Measurements from ENCODE around the gene PRR15L.
"Not testable (repeated sequence)": the region's sequence is repeated elsewhere in the genome, so short reads cannot be mapped to it uniquely, and the experiment has no call there.

PRR15L gene

DNA sequence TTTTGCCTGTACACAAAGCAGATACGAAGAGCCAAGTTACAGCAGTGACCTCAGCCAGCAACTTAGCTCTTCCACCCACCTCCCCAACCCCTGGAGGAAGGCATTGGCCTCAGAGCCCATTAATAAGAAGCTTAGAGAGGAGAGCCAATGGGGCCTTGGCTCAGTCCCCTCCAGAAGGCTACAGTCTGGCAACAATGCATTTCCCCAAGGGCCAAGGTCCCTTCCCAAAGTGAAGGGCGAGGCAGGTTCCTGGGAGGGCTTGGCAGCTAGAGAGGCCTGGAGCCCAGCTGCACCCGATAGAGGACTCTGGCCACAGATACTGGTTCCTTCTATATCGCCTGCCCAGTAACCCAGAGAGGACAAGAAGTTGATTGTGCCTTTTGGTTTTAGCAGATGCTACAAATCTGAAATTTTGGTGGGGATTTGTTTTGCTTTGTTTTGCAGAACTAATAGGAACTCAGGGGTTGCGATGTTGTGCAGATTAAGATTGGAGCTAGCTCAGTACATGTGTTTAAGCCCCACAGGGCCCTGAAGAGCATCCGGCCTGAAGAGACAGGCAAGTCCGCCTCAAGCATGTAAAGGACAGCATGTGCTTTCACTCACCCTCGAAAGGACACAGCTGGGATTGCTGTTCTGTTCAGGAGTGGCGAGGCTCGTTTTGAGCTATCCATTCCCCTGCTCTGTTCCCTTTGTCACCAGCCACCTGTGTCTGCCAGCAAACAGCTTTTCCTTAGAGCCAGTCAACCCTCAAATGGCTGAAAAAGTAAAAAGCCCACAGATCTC lies 28.3 kb downstream of the PRR15L start:
- DNase-seq = no peak

DNA sequence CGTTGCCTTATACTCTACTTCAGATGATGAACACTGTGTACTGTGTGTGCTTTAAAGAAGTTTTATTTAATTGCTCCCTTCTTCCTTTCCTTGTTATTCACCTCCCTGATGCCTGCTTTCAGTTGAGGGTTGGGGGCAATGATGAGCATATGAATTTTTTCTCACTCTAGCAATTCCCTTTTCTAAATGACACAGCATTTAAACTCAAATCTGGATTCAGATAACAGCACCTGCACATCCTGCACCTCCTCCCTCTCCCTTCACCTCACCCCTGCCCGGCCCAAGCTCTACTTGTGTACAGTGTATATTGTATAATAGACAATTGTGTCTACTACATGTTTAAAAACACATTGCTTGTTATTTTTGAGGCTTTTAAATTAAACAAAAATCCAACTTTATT lies 29.3 kb downstream of the PRR15L start:
- DNase-seq = no peak

DNA sequence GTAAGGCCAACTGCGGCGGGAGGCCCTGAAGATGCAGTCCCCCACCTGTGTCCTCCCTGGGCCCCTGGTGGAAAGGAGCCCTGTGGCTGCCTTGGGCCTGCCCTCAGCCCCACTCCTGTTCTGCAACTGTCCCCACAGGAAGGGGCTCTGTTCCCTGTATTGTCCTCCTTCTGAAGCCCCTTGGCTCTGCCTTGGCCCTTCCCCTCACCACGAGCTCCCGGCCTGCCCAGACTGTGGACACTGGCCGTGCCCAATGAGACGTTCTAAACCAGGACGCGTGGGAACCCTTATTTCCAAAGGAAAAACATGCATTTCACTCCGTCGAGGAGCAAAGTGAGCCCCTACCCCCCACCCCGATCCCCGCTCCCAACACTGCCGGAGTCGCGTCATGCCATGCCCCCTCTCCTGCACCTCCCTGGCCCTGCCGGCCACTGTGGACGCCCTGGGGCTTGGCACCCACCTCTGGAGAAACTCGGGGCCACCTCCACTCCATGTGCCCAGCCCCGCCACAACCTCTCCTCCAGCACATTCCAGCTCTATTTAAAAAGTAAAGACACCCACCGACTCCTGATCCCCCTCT lies 29.8 kb downstream of the PRR15L start:
- no peak for DNase-seq

DNA sequence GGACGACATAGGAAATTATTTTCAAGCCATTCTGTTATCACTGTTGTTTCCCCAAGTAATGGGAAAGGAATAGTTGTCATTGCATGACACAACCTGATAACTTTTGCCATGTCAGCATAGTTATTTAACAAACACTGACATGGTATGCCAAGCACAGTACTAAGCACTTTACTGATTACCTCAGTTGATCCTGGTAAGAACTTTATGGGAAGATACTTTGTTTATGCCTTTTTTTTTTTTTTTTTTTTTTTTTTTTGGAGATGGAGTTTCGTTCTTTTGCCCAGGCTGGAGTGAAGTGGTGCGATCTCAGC lies 32.0 kb downstream of the PRR15L start:
- DNase-seq = no peak

DNA sequence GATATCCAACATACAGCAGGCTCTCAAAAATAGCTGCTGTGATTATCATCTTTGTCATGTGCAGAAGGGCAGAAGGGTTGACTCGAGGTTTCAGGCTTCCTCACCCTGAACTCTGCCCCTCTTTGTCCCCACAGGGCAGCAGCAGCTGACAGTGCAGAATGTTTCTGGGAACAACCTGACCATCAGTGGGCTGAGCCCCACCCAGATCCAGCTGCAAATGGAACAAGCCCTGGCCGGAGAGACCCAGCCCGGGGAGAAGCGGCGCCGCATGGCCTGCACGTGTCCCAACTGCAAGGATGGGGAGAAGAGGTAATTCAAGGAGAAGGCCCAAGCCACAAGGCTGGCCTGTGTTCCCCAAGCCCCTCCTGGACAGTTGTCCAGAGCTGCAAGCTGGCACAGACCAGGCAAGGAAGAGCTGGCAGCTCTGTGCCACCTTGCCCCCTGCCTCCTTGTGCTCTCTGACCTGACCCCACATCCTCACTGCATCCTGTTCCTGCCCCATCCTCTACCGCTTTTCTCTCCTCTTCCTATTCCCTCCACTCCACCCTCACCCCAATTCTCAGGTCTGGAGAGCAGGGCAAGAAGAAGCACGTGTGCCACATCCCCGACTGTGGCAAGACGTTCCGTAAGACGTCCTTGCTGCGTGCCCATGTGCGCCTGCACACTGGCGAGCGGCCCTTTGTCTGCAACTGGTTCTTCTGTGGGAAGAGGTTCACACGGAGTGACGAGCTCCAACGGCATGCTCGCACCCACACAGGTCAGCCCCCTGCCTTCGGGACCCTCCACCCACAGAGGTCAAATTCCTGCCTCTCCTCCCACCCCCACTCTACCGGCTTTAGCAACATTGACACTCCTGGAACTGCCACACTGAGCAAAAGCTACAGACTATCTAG lies 32.7 kb downstream of the PRR15L start:
- no peak for DNase-seq

DNA sequence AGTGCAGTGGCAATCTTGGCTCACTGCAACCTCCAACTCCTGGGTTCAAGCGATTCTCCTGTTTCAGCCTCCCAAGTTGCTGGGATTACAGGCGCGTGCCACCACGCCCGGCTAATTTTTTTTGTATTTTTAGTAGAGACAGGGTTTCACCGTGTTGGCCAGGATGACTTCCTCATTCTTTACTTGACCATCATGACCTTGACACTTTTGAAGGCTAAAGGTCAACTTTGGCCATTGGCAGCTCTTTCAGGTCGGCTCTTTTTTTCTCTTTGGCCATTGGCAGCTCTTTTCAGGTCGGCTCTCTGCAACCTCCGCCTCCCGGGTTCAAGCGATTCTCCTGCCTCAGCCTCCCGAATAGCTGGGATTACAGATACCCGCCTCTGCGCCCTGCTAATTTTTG lies 37.8 kb downstream of the PRR15L start:
- DNase-seq = not testable (repeated sequence)

DNA sequence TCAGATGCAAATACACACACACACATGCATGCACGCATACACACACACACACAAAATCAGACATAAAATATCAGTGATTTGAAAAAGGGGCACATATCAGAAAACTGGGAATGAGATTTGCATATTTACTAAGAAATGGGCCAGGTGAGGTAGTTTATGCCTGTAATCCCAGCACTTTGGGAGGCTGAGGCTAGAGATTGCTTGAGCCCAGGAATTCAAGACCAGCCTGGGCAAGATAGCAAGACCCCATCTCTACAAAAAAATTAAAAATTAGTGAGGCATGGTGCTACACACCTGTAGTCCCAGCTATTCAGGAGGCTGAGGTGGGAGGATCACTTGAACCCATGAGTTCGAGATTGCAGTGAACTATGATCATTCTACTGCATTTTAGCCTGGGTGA lies 38.7 kb downstream of the PRR15L start:
- no peak for DNase-seq

DNA sequence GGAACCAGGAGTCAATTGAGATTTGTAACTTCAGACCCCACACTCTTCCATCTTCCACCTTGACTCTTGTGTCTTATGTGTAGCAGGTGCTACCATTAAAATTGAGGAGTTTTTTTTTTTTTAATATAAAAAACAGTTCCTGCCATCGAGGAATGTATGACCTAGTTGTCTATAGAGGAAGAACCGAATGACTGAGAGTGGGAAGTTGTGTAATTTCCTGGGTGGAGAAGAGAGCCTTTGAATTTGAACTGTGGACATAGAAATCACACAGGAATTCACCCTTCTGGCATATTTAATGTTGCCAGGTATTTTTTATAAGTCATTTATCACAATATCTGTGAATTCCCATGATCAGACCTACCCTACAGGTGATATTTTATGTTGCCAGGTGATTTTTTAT lies 39.7 kb downstream of the PRR15L start:
- no peak for DNase-seq

DNA sequence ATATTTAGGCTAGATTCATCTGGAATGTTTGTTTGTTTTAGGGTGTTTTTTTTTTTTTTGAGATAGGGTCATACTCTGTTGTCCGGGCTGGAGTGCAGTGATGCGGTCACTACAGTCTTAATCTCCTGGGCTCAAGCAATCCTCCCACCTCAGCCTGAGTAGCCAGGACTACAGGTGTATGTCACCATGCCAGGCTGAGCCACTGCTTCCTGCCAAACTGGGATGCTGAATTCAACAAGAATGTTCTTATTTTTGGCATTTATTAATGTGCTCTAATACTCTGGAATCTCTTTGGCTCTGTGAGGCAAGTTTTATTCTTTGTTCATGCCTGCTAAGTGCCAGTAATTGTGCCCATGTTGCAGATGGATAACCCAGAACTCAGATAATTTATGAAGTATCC lies 40.1 kb downstream of the PRR15L start:
- DNase-seq = no peak

DNA sequence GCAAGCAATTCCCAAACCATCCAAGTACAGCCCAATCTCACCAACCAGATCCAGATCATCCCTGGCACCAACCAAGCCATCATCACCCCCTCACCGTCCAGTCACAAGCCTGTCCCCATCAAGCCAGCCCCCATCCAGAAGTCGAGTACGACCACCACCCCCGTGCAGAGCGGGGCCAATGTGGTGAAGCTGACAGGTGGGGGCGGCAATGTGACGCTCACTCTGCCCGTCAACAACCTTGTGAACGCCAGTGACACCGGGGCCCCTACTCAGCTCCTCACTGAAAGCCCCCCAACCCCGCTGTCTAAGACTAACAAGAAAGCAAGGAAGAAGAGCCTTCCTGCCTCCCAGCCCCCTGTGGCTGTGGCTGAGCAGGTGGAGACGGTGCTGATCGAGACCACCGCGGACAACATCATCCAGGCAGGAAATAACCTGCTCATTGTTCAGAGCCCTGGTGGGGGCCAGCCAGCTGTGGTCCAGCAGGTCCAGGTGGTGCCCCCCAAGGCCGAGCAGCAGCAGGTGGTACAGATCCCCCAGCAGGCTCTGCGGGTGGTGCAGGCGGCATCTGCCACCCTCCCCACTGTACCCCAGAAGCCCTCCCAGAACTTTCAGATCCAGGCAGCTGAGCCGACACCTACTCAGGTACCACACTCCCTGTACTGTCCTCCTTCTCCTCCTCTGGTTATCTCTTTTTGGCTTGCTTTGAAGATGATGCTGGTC lies 41.0 kb downstream of the PRR15L start:
- no peak for DNase-seq

DNA sequence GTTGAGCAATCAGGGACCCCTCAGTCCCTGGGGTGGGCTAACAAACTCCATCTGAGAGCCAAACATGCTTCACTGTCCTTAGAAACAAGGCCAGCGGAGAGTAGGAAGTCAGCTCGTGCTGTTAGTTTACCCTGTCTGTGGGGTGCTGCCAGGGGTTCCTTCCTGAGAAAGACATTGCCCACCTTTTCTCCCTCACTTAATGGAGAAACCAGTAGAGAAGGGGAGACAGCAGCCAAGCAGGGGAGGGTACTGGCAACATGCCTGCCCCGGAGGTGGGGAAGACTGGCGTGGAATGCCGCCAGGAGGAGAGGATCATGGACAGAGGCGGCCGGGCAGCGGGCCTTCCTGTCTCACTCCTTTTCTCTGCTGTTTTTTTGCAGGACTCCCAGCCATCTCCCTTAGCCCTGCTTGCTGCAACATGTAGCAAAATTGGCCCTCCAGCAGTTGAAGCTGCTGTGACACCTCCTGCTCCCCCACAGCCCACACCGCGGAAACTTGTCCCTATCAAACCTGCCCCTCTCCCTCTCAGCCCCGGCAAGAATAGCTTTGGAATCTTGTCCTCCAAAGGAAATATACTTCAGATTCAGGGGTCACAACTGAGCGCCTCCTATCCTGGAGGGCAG lies 41.8 kb downstream of the PRR15L start:
- DNase-seq = no peak

DNA sequence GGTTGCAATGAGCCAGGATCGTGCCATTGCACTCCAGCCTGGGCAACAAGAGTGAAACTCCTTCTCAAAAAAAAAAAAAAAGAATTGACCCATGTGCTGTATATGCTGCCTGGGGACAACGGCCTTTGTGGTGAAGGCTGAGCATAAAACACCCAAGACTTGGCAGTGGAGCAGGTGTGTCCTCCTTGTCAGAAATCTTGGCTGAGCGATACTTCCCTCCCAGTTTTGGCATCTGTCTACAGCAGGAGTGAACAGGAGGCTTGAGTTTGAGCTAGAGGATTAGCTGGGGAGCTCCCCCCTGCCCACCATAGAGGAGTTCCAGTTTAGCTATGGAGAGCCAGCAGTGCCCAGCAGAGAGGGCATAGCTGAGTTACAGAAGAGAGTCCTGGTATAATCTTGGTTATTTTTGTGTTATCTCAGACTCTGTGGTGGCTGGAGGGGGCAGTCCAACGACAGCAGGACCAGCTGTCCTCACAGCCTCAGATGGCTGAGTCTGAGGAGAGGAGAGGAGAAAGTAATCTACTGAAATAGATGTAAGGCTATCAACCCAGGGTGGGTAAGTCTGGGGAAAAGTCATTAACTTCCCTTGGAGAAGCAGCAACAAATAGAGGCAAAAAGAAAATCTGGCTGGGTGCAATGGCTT lies 43.3 kb downstream of the PRR15L start:
- no peak for DNase-seq

DNA sequence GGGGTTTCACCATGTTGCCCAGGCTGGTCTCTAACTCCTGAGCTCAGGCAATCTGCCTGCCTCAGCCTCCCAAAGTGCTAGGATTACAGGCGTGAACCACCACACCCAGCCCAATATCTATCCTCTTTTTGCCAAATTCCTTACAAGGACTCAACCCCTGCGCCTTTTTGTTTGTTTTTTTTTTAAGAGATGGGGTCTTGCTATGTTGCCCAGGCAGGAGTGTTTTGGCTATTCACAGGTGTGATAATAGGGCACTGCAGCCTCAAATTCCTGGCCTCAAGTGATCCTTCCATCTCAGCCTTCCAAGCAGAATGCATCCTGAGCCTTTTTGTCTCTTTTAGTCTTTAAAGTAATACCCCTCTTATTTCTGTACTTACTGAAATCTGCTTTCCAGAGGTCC lies 44.6 kb downstream of the PRR15L start:
- no peak for DNase-seq

DNA sequence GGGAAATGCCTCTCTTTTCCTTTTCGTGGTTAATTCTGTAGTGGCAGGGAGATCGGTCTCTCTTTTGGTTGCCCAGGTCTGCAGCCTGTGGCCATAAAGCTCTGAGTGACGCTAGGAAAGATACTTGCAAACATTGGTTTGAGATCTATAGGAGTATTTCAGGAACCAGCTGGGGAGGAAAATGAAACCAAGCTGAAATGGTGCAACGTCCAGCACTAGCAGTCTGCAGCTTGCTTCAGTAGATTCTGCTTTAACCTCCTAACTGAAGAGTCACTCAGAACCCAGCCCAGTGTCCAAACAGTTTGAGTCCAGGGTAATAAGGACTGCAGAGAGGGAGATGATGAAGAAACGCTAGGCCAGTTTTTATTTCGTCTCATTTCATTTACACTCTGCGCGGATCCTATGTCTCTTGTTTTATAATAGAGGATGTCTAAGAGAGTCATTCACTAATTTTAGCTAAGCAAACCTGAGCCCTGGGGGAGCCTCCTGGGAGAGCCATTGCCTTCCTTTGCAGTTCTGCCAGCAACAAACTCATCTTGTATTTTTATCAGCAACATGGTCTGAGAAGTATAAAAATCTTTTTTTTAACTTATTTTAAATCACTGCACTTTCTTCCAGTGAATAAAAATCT lies 49.6 kb downstream of the PRR15L start:
- no peak for DNase-seq

DNA sequence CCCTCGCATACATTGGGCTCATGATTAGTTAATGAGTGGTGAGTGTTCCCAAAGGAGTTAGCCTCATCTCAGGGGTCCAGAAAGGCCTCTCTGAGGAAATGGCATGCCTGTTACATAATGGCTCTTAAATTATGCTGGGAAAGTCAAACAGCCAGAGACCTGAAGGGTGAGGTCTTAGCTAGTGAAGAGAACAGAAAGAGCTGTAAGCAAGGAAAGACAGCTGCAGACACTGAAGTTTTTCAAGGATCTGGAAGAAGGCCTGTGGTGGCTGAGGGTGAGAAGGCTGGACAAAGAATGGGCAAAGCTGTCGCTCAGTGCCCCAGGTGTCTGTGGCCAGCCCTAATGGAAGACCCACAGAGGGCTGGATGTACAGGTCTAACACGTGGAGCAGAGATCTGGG lies 51.2 kb downstream of the PRR15L start:
- no peak for DNase-seq

DNA sequence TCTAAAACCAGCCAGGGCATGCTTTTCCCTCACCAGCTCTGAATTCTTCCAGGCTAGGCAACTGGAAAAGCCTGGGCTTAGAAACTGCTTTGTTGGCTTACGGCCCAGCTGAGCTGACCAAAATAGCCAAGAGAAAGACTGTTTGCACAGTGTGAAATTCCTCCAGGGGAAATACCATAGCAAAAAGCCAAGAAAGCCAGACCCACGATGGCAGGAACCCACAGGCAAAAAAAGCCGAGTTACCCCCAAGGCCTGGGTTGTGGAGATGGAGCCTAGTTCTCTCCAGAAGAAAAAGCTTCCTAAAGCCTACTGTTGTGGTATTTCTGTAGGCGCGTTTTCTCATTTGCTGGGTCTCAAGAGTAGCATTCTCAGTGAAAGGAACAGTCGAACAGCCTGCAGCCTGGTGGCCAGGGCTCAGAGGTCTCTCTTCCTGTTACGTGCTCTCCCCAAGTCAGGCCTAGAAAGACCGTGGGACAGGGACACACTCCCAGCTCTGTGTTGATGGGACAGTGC lies 52.4 kb downstream of the PRR15L start:
- DNase-seq = no peak

DNA sequence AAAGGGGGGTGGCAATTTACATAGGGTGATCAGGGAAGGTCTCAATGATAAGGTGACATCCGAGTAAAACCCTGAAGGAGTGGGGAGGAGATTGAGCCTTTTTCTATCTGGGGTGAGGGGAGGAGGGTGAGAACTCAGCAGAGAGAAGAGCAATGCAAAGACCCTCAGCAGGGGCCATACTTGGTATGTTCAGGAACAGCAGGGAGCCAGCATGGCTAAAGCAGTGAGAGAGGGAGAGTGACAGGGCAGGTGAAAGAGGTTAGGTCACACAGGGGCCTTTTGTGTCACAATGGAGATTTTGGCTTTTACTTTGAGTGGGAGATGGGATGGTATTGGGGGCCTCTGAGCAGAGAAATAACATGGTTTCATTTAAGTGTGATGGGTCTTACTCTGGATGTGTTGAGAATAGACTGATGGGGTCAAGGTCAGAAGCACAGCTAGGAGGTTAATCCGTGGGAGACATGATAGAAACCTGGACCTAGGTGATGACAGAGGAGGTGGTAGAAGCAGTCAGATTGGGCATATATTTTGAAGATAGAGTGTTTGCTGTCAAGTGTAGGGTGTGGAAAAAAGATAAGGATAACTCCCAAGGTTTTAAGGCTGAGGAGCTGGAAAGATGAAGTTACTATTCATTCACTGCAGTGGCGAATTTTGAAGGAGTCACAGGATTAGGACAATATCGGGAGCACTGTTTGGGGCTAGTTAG lies 55.5 kb downstream of the PRR15L start:
- no peak for DNase-seq

All from stimulated activated CD4-positive, alpha-beta T cell treated with anti-CD3 and anti-CD28 coated beads, Interleukin-2, amount 100 ng/mL, for 24 hours (primary cell).